Ovary (tissue), 3 donors: ENCODE results near the gene ARAP1.

Source experiments
- CTCF ChIP-seq, 3 donors: fragments of 450-650 bp in 2 of 3; fragments of 200-600 bp in 1 of 3; IDR thresholded peaks; one replicate each; pipeline versions ENCODE4 v1.5.1 to v1.8.0; 2016 to 2022; ENCODE audit warnings: antibody characterized with exemption in 3 of 3, mild to moderate bottlenecking in 1 of 3
- EP300 ChIP-seq: sonication (generic); formaldehyde crosslinking; IDR thresholded peaks from one replicate; pipeline ENCODE4 v1.6.1; 2017; ENCODE audit warnings: antibody characterized with exemption
- donor health status: DM: no; HTN: no; CAD: no.

DNA sequence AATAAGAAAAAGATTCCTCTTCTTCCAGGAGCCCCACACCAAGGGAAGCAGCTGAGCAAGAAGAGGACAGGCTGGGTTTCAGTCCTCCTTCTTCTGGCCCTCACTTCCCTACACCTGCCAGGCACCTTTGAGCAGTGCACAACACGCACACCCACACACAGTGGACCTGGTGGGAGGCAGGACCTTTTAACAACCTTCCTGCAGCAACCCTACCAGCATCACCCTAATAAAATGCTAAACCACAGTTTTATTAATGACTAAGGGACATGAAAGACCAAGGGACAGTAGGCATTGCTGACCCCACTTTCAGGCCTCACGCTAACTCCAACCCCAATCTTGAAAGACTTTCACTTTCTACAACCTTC, 12.2 kb downstream of the ARAP1 start:
- TF ChIP-seq CTCF (IDR thresholded peaks at IDR 0.05) (no peak), EP300 (no peak)
